SU-DHL-6 (cell line): ENCODE results near the gene ANXA4.
"Not testable (repeated sequence)": the region's sequence is repeated elsewhere in the genome, so short reads cannot be mapped to it uniquely, and the experiment has no call there.

Experiments used
- H2AFZ ChIP-seq: fragments of 200-600 bp; sonication (generic); 2 replicates; pipeline ENCODE4 v1.6.1; 2014; ENCODE audit warnings: low read depth, mild to moderate bottlenecking, moderate library complexity, mixed read lengths, antibody characterized with exemption, low read length; ENCODE audit not compliant: severe bottlenecking
- H3F3A ChIP-seq: fragments of 200-600 bp; shearing (Covaris generic); 2 replicates; pipeline ENCODE4 v1.6.0; 2016; ENCODE audit warnings: antibody characterized with exemption, mild to moderate bottlenecking; ENCODE audit not compliant: insufficient read depth
- H3K27ac ChIP-seq: fragments of 200-600 bp; sonication (generic); 2 replicates; pipeline ENCODE4 v1.5.1; 2016; ENCODE audit warnings: low read depth, mild to moderate bottlenecking, low read length, moderate library complexity, mixed read lengths
- H3K27me3 ChIP-seq: fragments of 200-600 bp; sonication (generic), shearing (Covaris generic); 2 replicates; pipeline ENCODE4 v1.6.0; 2014; ENCODE audit warnings: mild to moderate bottlenecking, low read length
- H3K36me3 ChIP-seq: fragments of 200-600 bp; sonication (generic); 2 replicates; pipeline ENCODE4 v1.6.1; 2014; ENCODE audit warnings: mild to moderate bottlenecking, low read length, mixed read lengths
- H3K4me2 ChIP-seq: fragments of 300-600, 200-600 bp; shearing (Covaris generic), sonication (generic); 2 replicates; pipeline ENCODE4 v1.6.0; 2014; ENCODE audit warnings: low read length, low read depth, mild to moderate bottlenecking; ENCODE audit not compliant: poor library complexity, severe bottlenecking
- H3K4me3 ChIP-seq: fragments of 200-600 bp; sonication (generic); 2 replicates; pipeline ENCODE4 v1.5.1; 2014; ENCODE audit warnings: antibody characterized with exemption, low read length, mild to moderate bottlenecking, mixed read lengths; ENCODE audit not compliant: insufficient read depth, poor library complexity, severe bottlenecking
- H3K79me2 ChIP-seq: fragments of 200-600 bp; sonication (generic); 2 replicates; pipeline ENCODE4 v1.6.1; 2014; ENCODE audit warnings: mild to moderate bottlenecking, low read length, moderate library complexity; ENCODE audit not compliant: insufficient read depth
- H3K9ac ChIP-seq: fragments of 200-600 bp; sonication (generic); 2 replicates; pipeline ENCODE4 v1.7.0; 2014; ENCODE audit warnings: mild to moderate bottlenecking, low read length
- H3K9me2 ChIP-seq: fragments of 200-600 bp; sonication (generic); replicated peaks from 2 replicates; pipeline ENCODE4 v1.6.1; 2014; ENCODE audit warnings: low read length; ENCODE audit not compliant: insufficient read depth
- H3K9me3 ChIP-seq: fragments of 200-600 bp; sonication (generic); 2 replicates; pipeline ENCODE4 v1.6.1; 2014; ENCODE audit warnings: low read length, mixed read lengths; ENCODE audit not compliant: insufficient read depth
- H4K20me1 ChIP-seq: fragments of 200-600 bp; sonication (generic); 2 replicates; pipeline ENCODE4 v1.6.1; 2014; ENCODE audit warnings: low read depth, mild to moderate bottlenecking, antibody characterized with exemption, low read length, moderate library complexity, mixed read lengths
- EZH2phosphoT487 ChIP-seq: fragments of 200-600 bp; sonication (generic), shearing (Covaris generic); conservative IDR thresholded peaks from 2 replicates; pipeline ENCODE4 v1.6.1; 2018; ENCODE audit warnings: mild to moderate bottlenecking, antibody characterized with exemption, low read length, moderate library complexity, mixed read lengths
- TF ChIP-seq, protein P1 (sequence below): fragments of 200-600 bp; sonication (generic); IDR thresholded peaks from one replicate; pipeline ENCODE4 v1.5.1; 2017; ENCODE audit warnings: antibody characterized with exemption, mild to moderate bottlenecking, low read length, moderate library complexity; ENCODE audit not compliant: insufficient read depth, poor library complexity, severe bottlenecking

The ANXA4 gene

GRCh38 chr2:69801745-69802290 lies 59.9 kb downstream of the ANXA4 start:
- TF ChIP-seq, protein P1, sequence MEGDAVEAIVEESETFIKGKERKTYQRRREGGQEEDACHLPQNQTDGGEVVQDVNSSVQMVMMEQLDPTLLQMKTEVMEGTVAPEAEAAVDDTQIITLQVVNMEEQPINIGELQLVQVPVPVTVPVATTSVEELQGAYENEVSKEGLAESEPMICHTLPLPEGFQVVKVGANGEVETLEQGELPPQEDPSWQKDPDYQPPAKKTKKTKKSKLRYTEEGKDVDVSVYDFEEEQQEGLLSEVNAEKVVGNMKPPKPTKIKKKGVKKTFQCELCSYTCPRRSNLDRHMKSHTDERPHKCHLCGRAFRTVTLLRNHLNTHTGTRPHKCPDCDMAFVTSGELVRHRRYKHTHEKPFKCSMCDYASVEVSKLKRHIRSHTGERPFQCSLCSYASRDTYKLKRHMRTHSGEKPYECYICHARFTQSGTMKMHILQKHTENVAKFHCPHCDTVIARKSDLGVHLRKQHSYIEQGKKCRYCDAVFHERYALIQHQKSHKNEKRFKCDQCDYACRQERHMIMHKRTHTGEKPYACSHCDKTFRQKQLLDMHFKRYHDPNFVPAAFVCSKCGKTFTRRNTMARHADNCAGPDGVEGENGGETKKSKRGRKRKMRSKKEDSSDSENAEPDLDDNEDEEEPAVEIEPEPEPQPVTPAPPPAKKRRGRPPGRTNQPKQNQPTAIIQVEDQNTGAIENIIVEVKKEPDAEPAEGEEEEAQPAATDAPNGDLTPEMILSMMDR = no peak
- Histone ChIP-seq H3K36me3 (no peaks in the 10 kb centered on the region), H3K4me2 (no peak overlapping the region), H3K9me2 (no peaks in the 10 kb centered on the region), H4K20me1 (no peaks in the 10 kb centered on the region), H3K9me3 (no peaks in the 10 kb centered on the region), H3K9ac (no peak overlapping the region), H3F3A (no peaks in the 10 kb centered on the region), H2AFZ (no peak overlapping the region), H3K27me3 (no peaks in the 10 kb centered on the region), H3K79me2 (no peaks in the 10 kb centered on the region), H3K27ac (no peak overlapping the region), H3K4me3 (no peak overlapping the region)

GRCh38 chr2:69802781-69803367 lies 60.9 kb downstream of the ANXA4 start:
- not testable (repeated sequence) for H3F3A ChIP-seq, H3K36me3 ChIP-seq, H3K9ac ChIP-seq, H4K20me1 ChIP-seq, H3K4me3 ChIP-seq, H3K27me3 ChIP-seq, H3K4me2 ChIP-seq, H3K9me2 ChIP-seq, H3K79me2 ChIP-seq, H2AFZ ChIP-seq, H3K9me3 ChIP-seq, H3K27ac ChIP-seq

GRCh38 chr2:69804416-69804815 lies 62.5 kb downstream of the ANXA4 start:
- Histone ChIP-seq H3K9me3 (no peaks in the 10 kb centered on the region), H3K27me3 (no peaks in the 10 kb centered on the region), H3K27ac (no peak overlapping the region), H3F3A (no peaks in the 10 kb centered on the region), H3K4me2 (no peak overlapping the region), H4K20me1 (no peaks in the 10 kb centered on the region), H3K4me3 (no peak overlapping the region), H2AFZ (no peak overlapping the region), H3K9me2 (no peaks in the 10 kb centered on the region), H3K36me3 (no peaks in the 10 kb centered on the region), H3K9ac (no peak overlapping the region), H3K79me2 (no peaks in the 10 kb centered on the region)
- TF ChIP-seq, protein P1 = no peak
- TF ChIP-seq EZH2phosphoT487 = no peak

GRCh38 chr2:69805887-69806286 lies 64.0 kb downstream of the ANXA4 start:
- Histone ChIP-seq H3K27ac (no peak overlapping the region), H3K9me2 (no peaks in the 10 kb centered on the region), H3K79me2 (no peaks in the 10 kb centered on the region), H3K9ac (no peak overlapping the region), H3K4me3 (no peak overlapping the region), H3F3A (no peaks in the 10 kb centered on the region), H3K9me3 (no peaks in the 10 kb centered on the region), H3K27me3 (no peaks in the 10 kb centered on the region), H3K36me3 (no peaks in the 10 kb centered on the region), H4K20me1 (no peaks in the 10 kb centered on the region), H2AFZ (no peak overlapping the region), H3K4me2 (no peak overlapping the region)
- TF ChIP-seq EZH2phosphoT487 = no peak
- TF ChIP-seq, protein P1 = no peak
